Measurements from ENCODE around the gene HNRNPA3. TPM values are rescaled to one million over a fixed set of nuclear protein-coding genes. Genes with fewer than 3 reads are reported as not detected.
"Not testable (repeated sequence)": the region's sequence is repeated elsewhere in the genome, so short reads cannot be mapped to it uniquely, and the experiment has no call there.

The HNRNPA3 gene
- total RNA-seq, 1 experiment from 2014 or later = 37.8 TPM

- DNase-seq (ENCODE audit: low spot score) = no peak
Measured at GRCh38 chr2:177232098-177232704, 19.6 kb downstream of the HNRNPA3 start.

GRCh38 chr2:177234267-177234666 is 21.7 kb downstream of the HNRNPA3 start:
- no peak for DNase-seq (ENCODE audit: low spot score)

GRCh38 chr2:177235855-177236437 is 23.4 kb downstream of the HNRNPA3 start:
- no peak for DNase-seq (ENCODE audit: low spot score)

GRCh38 chr2:177237932-177238331 is 25.3 kb downstream of the HNRNPA3 start:
- DNase-seq (ENCODE audit: low spot score) = no peak

- no peak for DNase-seq (ENCODE audit: low spot score)
Measured at GRCh38 chr2:177239053-177239452, 26.5 kb downstream of the HNRNPA3 start.

GRCh38 chr2:177239932-177240630 is 27.5 kb downstream of the HNRNPA3 start:
- peak; percentile 88 for DNase-seq (ENCODE audit: low spot score)

GRCh38 chr2:177241711-177242120 is 29.1 kb downstream of the HNRNPA3 start:
- DNase-seq (ENCODE audit: low spot score) = no peak

GRCh38 chr2:177242121-177242987 is 29.8 kb downstream of the HNRNPA3 start:
- DNase-seq (ENCODE audit: low spot score) = peak; percentile 90

- DNase-seq (ENCODE audit: low spot score) = no peak
Measured at GRCh38 chr2:177243073-177243472, 30.5 kb downstream of the HNRNPA3 start.

- no peak for DNase-seq (ENCODE audit: low spot score)
Measured at GRCh38 chr2:177243476-177243875, 30.9 kb downstream of the HNRNPA3 start.

GRCh38 chr2:177244244-177244771 is 31.7 kb downstream of the HNRNPA3 start:
- DNase-seq (ENCODE audit: low spot score) = no peak

GRCh38 chr2:177245010-177245422 is 32.4 kb downstream of the HNRNPA3 start:
- DNase-seq (ENCODE audit: low spot score) = peak; percentile 69

- no peak for DNase-seq (ENCODE audit: low spot score)
Measured at GRCh38 chr2:177246000-177246399, 33.4 kb downstream of the HNRNPA3 start.

- not testable (repeated sequence) for DNase-seq (ENCODE audit: low spot score)
Measured at GRCh38 chr2:177246523-177247030, 34.0 kb downstream of the HNRNPA3 start.

GRCh38 chr2:177247693-177248262 is 35.2 kb downstream of the HNRNPA3 start:
- no peak for DNase-seq (ENCODE audit: low spot score)

GRCh38 chr2:177249038-177249437 is 36.4 kb downstream of the HNRNPA3 start:
- DNase-seq (ENCODE audit: low spot score) = no peak

GRCh38 chr2:177250461-177250860 is 37.9 kb downstream of the HNRNPA3 start:
- no peak for DNase-seq (ENCODE audit: low spot score)

GRCh38 chr2:177251165-177251542 is 38.6 kb downstream of the HNRNPA3 start:
- no peak for DNase-seq (ENCODE audit: low spot score)

GRCh38 chr2:177252808-177253531 is 40.4 kb downstream of the HNRNPA3 start:
- DNase-seq (ENCODE audit: low spot score) = no peak

- no peak for DNase-seq (ENCODE audit: low spot score)
Measured at GRCh38 chr2:177253704-177254103, 41.1 kb downstream of the HNRNPA3 start.

All from A172 (cell line).